C4-2B (cell line): ENCODE results near the gene SERPINF2.

Source experiments
- CTCF ChIP-seq: fragments of 450-650 bp; conservative IDR thresholded peaks from 2 replicates; pipeline ENCODE4 v1.5.1; 2017; ENCODE audit warnings: mild to moderate bottlenecking
- ZFX ChIP-seq: fragments of 450-650 bp; IDR thresholded peaks from 2 replicates; pipeline ENCODE4 v1.6.1; 2017

- TF ChIP-seq CTCF (no peak), ZFX (no peak)
Measured at GRCh38 chr17:1709971-1710806, 32.5 kb upstream of the SERPINF2 start, which contains the start of gene TLCD2.
